H1 (cell line): ENCODE data around the gene SCARB1. TPM values are rescaled to one million over a fixed set of nuclear protein-coding genes. Genes with fewer than 3 reads are reported as not detected.

Experiments used
- CTCF ChIA-PET: fragments of 300-600 bp; sonication (Branson Sonifier 250); formaldehyde crosslinking; loops from one replicate; lab custom pipeline; 2021; ENCODE audit not compliant: partially characterized antibody; lab: Charles Lee
- POLR2A ChIA-PET: fragments of 300-600 bp; sonication (Branson Sonifier 250); formaldehyde crosslinking; loops from one replicate; lab custom pipeline; 2021; ENCODE audit warnings: inconsistent platforms; ENCODE audit not compliant: partially characterized antibody; lab: Charles Lee
- DNase-seq, 2 experiments: peaks; one replicate each; pipeline versions ENCODE4 v3.0.0 to v3.0.0-alpha.2; 2010 to 2022; ENCODE audit warnings: low spot score in 2 of 2, low read depth in 1 of 2, mixed read lengths in 1 of 2
- FAIRE-seq: peaks from 2 replicates; lab custom pipeline; 2011; peaks lifted over from hg19 to GRCh38; lab: Jason Lieb, UNC
- H2AFZ ChIP-seq: 2 replicates; pipeline ENCODE4 v1.8.1; 2012; ENCODE audit warnings: low read length, inconsistent platforms
- H2AK5ac ChIP-seq: 2 replicates; pipeline ENCODE4 v1.6.1; 2013; ENCODE audit warnings: low read depth, low read length
- H2BK120ac ChIP-seq: replicated peaks from 2 replicates; pipeline ENCODE3; 2013; ENCODE audit warnings: low read depth, low read length, inconsistent platforms
- H2BK12ac ChIP-seq: 2 replicates; pipeline ENCODE4 v1.6.1; 2013; ENCODE audit warnings: low read depth, low read length
- H2BK15ac ChIP-seq: 2 replicates; pipeline ENCODE4 v1.6.1; 2013; ENCODE audit warnings: low read length
- H2BK20ac ChIP-seq: 2 replicates; pipeline ENCODE4 v1.6.1; 2013; ENCODE audit warnings: low read length
- H2BK5ac ChIP-seq: 2 replicates; pipeline ENCODE4 v1.6.1; 2013; ENCODE audit warnings: low read depth, low read length
- H3K14ac ChIP-seq: 2 replicates; pipeline ENCODE4 v1.6.1; 2013; ENCODE audit warnings: inconsistent platforms; ENCODE audit not compliant: insufficient read length
- H3K18ac ChIP-seq: 2 replicates; pipeline ENCODE4 v1.6.1; 2013; ENCODE audit warnings: low read length; ENCODE audit errors: extremely low read depth
- H3K23ac ChIP-seq: 2 replicates; pipeline ENCODE4 v1.6.1; 2013; ENCODE audit warnings: inconsistent platforms; ENCODE audit not compliant: insufficient read length
- H3K23me2 ChIP-seq: 2 replicates; pipeline ENCODE4 v1.6.1; 2013; ENCODE audit warnings: low read depth, low read length
- H3K27ac ChIP-seq: 2 replicates; pipeline ENCODE4 v1.6.1; 2011; ENCODE audit warnings: low read depth, low read length, inconsistent platforms
- H3K27me3 ChIP-seq, 4 experiments: replicated peaks in 1 of 4; 1 replicate in 1 of 4; 2 replicates in 3 of 4; pipeline versions ENCODE4 v1.6.1 to v1.8.1; 2011 to 2013; ENCODE audit warnings: low read length in 3 of 4, mild to moderate bottlenecking in 3 of 4, inconsistent platforms in 2 of 4, mixed read lengths in 2 of 4, moderate library complexity in 1 of 4; ENCODE audit not compliant: control insufficient read depth in 3 of 4, insufficient read depth in 3 of 4; ENCODE audit errors: extremely low read depth in 1 of 4
- H3K36me3 ChIP-seq, 4 experiments: 2 replicates each; pipeline versions ENCODE4 v1.6.1 to v1.8.1; 2011 to 2013; ENCODE audit warnings: mild to moderate bottlenecking in 4 of 4, low read length in 3 of 4, moderate library complexity in 2 of 4, control low read depth in 1 of 4, inconsistent platforms in 1 of 4; ENCODE audit not compliant: insufficient read depth in 4 of 4, control insufficient read depth in 2 of 4
- H3K4ac ChIP-seq: replicated peaks from 2 replicates; pipeline ENCODE3; 2013; ENCODE audit warnings: low read length, low read depth, mixed read lengths, inconsistent platforms; ENCODE audit not compliant: insufficient read length
- H3K4me1 ChIP-seq, 4 experiments: replicated peaks in 1 of 4; 1 replicate in 1 of 4; 2 replicates in 3 of 4; pipeline versions ENCODE4 v1.6.1 to v1.8.1; 2011 to 2013; ENCODE audit warnings: low read length in 3 of 4, inconsistent platforms in 2 of 4, mixed read lengths in 1 of 4; ENCODE audit not compliant: insufficient read depth in 4 of 4, control insufficient read depth in 3 of 4
- H3K4me2 ChIP-seq, 2 experiments: 2 replicates each; pipeline versions ENCODE4 v1.6.1 to v1.8.1; 2011 to 2013; ENCODE audit warnings: low read depth in 2 of 2, low read length in 2 of 2, control low read depth in 1 of 2, inconsistent platforms in 1 of 2, mild to moderate bottlenecking in 1 of 2; ENCODE audit not compliant: insufficient read depth in 1 of 2
- H3K4me3 ChIP-seq, 4 experiments: fragments of 200-600, 300-600 bp in 1 of 4; sonication (generic), shearing (Covaris generic), sonication (Bioruptor Twin) in 1 of 4; 2 replicates each; pipeline versions ENCODE4 v1.5.1 to v1.8.1; 2011 to 2016; ENCODE audit warnings: low read length in 4 of 4, low read depth in 3 of 4, control low read depth in 2 of 4, inconsistent platforms in 2 of 4, mild to moderate bottlenecking in 2 of 4, mixed read lengths in 1 of 4, moderate library complexity in 1 of 4; ENCODE audit not compliant: insufficient read depth in 2 of 4; ENCODE audit errors: extremely low read depth in 1 of 4
- H3K56ac ChIP-seq: replicated peaks from 2 replicates; pipeline ENCODE3; 2013; ENCODE audit warnings: low read depth, mild to moderate bottlenecking, mixed read lengths, low read length, inconsistent platforms; ENCODE audit not compliant: insufficient read length
- H3K79me1 ChIP-seq: 2 replicates; pipeline ENCODE4 v1.6.1; 2013; ENCODE audit warnings: low read depth, low read length, control low read depth
- H3K79me2 ChIP-seq, 2 experiments: 2 replicates each; pipeline versions ENCODE4 v1.6.1 to v1.8.1; 2012 to 2013; ENCODE audit warnings: low read length in 2 of 2, mild to moderate bottlenecking in 2 of 2, inconsistent platforms in 1 of 2; ENCODE audit not compliant: insufficient read depth in 2 of 2, control insufficient read depth in 1 of 2
- H3K9ac ChIP-seq, 4 experiments: replicated peaks in 1 of 4; 1 replicate in 1 of 4; 2 replicates in 3 of 4; pipeline versions ENCODE4 v1.6.1 to v1.8.1; 2011 to 2013; ENCODE audit warnings: low read depth in 3 of 4, low read length in 3 of 4, control low read depth in 2 of 4, mild to moderate bottlenecking in 2 of 4, moderate library complexity in 2 of 4, inconsistent platforms in 1 of 4; ENCODE audit errors: extremely low read depth in 1 of 4
- H3K9me3 ChIP-seq, 2 experiments: 2 replicates each; pipeline versions ENCODE4 v1.6.1 to v1.8.1; 2012 to 2013; ENCODE audit warnings: mild to moderate bottlenecking in 2 of 2, moderate library complexity in 2 of 2, control low read depth in 1 of 2, inconsistent platforms in 1 of 2, low read depth in 1 of 2, low read length in 1 of 2, mixed read lengths in 1 of 2; ENCODE audit not compliant: insufficient read depth in 2 of 2
- H4K20me1 ChIP-seq, 2 experiments: replicated peaks in 1 of 2; 2 replicates each; pipeline versions ENCODE3 to v1.8.1; 2011 to 2013; ENCODE audit warnings: inconsistent platforms in 2 of 2, low read length in 2 of 2, mild to moderate bottlenecking in 1 of 2; ENCODE audit not compliant: insufficient read depth in 2 of 2, control insufficient read depth in 1 of 2
- H4K5ac ChIP-seq: 2 replicates; pipeline ENCODE4 v1.6.1; 2013; ENCODE audit warnings: low read length, low read depth, mixed read lengths, inconsistent platforms; ENCODE audit not compliant: insufficient read length
- H4K8ac ChIP-seq: 2 replicates; pipeline ENCODE4 v1.8.0; 2013; ENCODE audit warnings: mild to moderate bottlenecking, moderate library complexity, low read length, inconsistent platforms; ENCODE audit not compliant: insufficient read depth; ENCODE audit errors: extremely low read depth
- H4K91ac ChIP-seq: replicated peaks from 2 replicates; pipeline ENCODE3; 2013; ENCODE audit warnings: low read length, mixed read lengths, inconsistent platforms; ENCODE audit not compliant: insufficient read length
- EZH2 ChIP-seq: fragments of 200-600 bp; sonication (generic); IDR thresholded peaks from 2 replicates; pipeline ENCODE4 v1.7.1; 2012; ENCODE audit warnings: low read depth, mild to moderate bottlenecking, moderate library complexity, low read length, inconsistent platforms; ENCODE audit not compliant: severe bottlenecking
- SP4 ChIP-seq: IDR thresholded peaks from 2 replicates; pipeline ENCODE4 v1.6.1; 2012; ENCODE audit warnings: low read length, inconsistent platforms
- USF2 ChIP-seq: IDR thresholded peaks from 2 replicates; pipeline ENCODE4 v1.6.1; 2011; ENCODE audit warnings: low read length, improper control_type of control experiment
- WGBS, 2 experiments: shearing (Covaris generic) in 1 of 2; methylation state at CpG; one replicate each; pipeline versions ENCODE4 v1.1.6 to v1.1.7; 2013 to 2015; ENCODE audit warnings: low lambda C conversion rate in 2 of 2, mixed read lengths in 2 of 2, inconsistent platforms in 1 of 2, low coverage in 1 of 2, missing lambda C conversion rate in 1 of 2; ENCODE audit not compliant: insufficient replicate concordance in 2 of 2, insufficient coverage in 1 of 2, insufficient read length in 1 of 2; ENCODE audit errors: extremely low coverage in 1 of 2, missing lambda C conversion rate in 1 of 2; 5-methylcytosine and 5-hydroxymethylcytosine counted together
- polyA plus RNA-seq, 7 experiments: library from polyadenylated mRNA; depleted of rRNA in 3 of 7; stranded (reverse) in 5 of 7; unstranded in 2 of 7; fragments of >200 nt in 5 of 7; fragments of 200-250 nt in 2 of 7; gene quantifications; 1 replicate in 5 of 7; 2 replicates in 1 of 7; 4 replicates in 1 of 7; pipeline versions ENCODE4 v1.2.1 to v1.2.3, GENCODE V29; 2011 to 2013; ENCODE audit warnings: missing spikeins in 2 of 7, mixed read lengths in 2 of 7
- total RNA-seq: library from RNA; stranded (reverse); fragmentation: NEBNext Ultra II Directional; extraction: Animal tissue kit (Norgen Biotek cat#: 25700); gene quantifications from 2 replicates; pipeline ENCODE4 v1.2.1, GENCODE V29; 2021

SCARB1 gene
- total and polyA plus RNA-seq, 2 of the 8 experiments (the other 6 are each of a cell fraction or from before 2014, with no cell fraction given): 45.3 to 57.1 TPM

GRCh38 chr12:124888260-124888659 lies 24.6 kb upstream of the SCARB1 start:
- no peak overlapping the region for H3K23ac ChIP-seq
- no peaks in the 10 kb centered on the region for H3K9me3 ChIP-seq
- no peak overlapping the region for H2BK20ac ChIP-seq
- CTCF ChIA-PET: interaction anchor here (0.7 to 5.6 kb wide), 4 partner anchors 12 to 371 kb away, joined by 3 to 25 read pairs (median 6); no protein-coding TSS in a partner anchor
- H3K79me2 ChIP-seq: no peaks in the 10 kb centered on the region
- TF ChIP-seq EZH2: no peak
- TF ChIP-seq USF2: no peak
- no peak for TF ChIP-seq SP4
- no peak overlapping the region for H2AFZ ChIP-seq
- H3K79me1 ChIP-seq: no peaks in the 10 kb centered on the region
- no peak overlapping the region for H2AK5ac ChIP-seq
- no peaks in the 10 kb centered on the region for H3K36me3 ChIP-seq
- H3K27ac ChIP-seq: no peak overlapping the region
- no peak overlapping the region for H3K18ac ChIP-seq
- DNase-seq (no peak), FAIRE-seq (no peak)
- WGBS, 2 experiments: 100% methylated on average over 2 of the region's 2 CpGs; no CpG with 5 or more reads in 1 of the 2 experiments
- H3K4me2 ChIP-seq: no peak overlapping the region
- H3K56ac ChIP-seq: no peak overlapping the region
- H3K27me3 ChIP-seq: no peaks in the 10 kb centered on the region
- no peak overlapping the region for H3K4ac ChIP-seq
- no peak overlapping the region for H4K8ac ChIP-seq
- H2BK12ac ChIP-seq: no peak overlapping the region
- H2BK5ac ChIP-seq: no peak overlapping the region
- no peak overlapping the region for H3K4me3 ChIP-seq
- no peak overlapping the region for H3K14ac ChIP-seq
- H3K4me1 ChIP-seq: peaks cover 0 to 11% (median 7%) of the 10 kb centered on the region in 4 experiments; a peak in 6 of 7 replicates
- H4K20me1 ChIP-seq: no peaks in the 10 kb centered on the region
- H2BK15ac ChIP-seq: no peak overlapping the region
- POLR2A ChIA-PET: interaction anchor here (1.8 kb wide), 1 partner anchor 23 kb away, joined by 6 read pairs; no protein-coding TSS in a partner anchor
- H3K23me2 ChIP-seq: no peaks in the 10 kb centered on the region
- no peak overlapping the region for H4K91ac ChIP-seq
- no peak overlapping the region for H3K9ac ChIP-seq
- H4K5ac ChIP-seq: no peak overlapping the region
- H2BK120ac ChIP-seq: no peak overlapping the region
